HFF-Myc (cell line): ENCODE results near the gene MEST.
"Not testable (repeated sequence)": the region's sequence is repeated elsewhere in the genome, so short reads cannot be mapped to it uniquely, and the experiment has no call there.

ENCODE experiments used
- DNase-seq: peaks from one replicate; pipeline ENCODE4 v3.0.0-alpha.2; 2011; ENCODE audit warnings: low read depth; ENCODE audit errors: extremely low read depth
- H3K4me3 ChIP-seq: replicated peaks from 2 replicates; pipeline ENCODE4 v1.5.1; 2011; ENCODE audit warnings: low read depth, mild to moderate bottlenecking, control low read depth, low read length
- CTCF ChIP-seq: IDR thresholded peaks from 2 replicates; pipeline ENCODE4 v1.5.1; 2012; ENCODE audit warnings: mild to moderate bottlenecking, low read depth, low read length, control low read depth; ENCODE audit errors: missing control alignments

Gene MEST

GRCh38 chr7:130494431-130494858 lies 2.6 kb downstream of the MEST start:
- DNase-seq: no peak
- TF ChIP-seq CTCF: no peak
- no peak overlapping the region for H3K4me3 ChIP-seq

GRCh38 chr7:130500463-130500862 lies 8.6 kb downstream of the MEST start:
- TF ChIP-seq CTCF: no peak
- no peak for DNase-seq
- H3K4me3 ChIP-seq: no peak overlapping the region

- H3K4me3 ChIP-seq: no peak overlapping the region
- DNase-seq: no peak
- no peak for TF ChIP-seq CTCF
Measured at GRCh38 chr7:130500910-130501309, 9.0 kb downstream of the MEST start.

- no peak for DNase-seq
- TF ChIP-seq CTCF: no peak
- H3K4me3 ChIP-seq: no peak overlapping the region
Measured at GRCh38 chr7:130505753-130506152, 13.9 kb downstream of the MEST start.

- no peak overlapping the region for H3K4me3 ChIP-seq
- DNase-seq: no peak
- no peak for TF ChIP-seq CTCF
Measured at GRCh38 chr7:130506358-130506757, 14.5 kb downstream of the MEST start.

GRCh38 chr7:130512038-130512437 lies 20.2 kb downstream of the MEST start:
- not testable (repeated sequence) for DNase-seq, H3K4me3 ChIP-seq

GRCh38 chr7:130513447-130513846 lies 21.6 kb downstream of the MEST start:
- no peak for TF ChIP-seq CTCF
- H3K4me3 ChIP-seq: no peak overlapping the region
- DNase-seq: no peak
